Glomerular visceral epithelial cell (primary cell): ENCODE data around the gene SLC9A3.

ENCODE experiments used
- DNase-seq: peaks from one replicate; pipeline ENCODE4 v3.0.0-alpha.2; 2016; ENCODE audit errors: extremely low spot score

Gene SLC9A3

DNA sequence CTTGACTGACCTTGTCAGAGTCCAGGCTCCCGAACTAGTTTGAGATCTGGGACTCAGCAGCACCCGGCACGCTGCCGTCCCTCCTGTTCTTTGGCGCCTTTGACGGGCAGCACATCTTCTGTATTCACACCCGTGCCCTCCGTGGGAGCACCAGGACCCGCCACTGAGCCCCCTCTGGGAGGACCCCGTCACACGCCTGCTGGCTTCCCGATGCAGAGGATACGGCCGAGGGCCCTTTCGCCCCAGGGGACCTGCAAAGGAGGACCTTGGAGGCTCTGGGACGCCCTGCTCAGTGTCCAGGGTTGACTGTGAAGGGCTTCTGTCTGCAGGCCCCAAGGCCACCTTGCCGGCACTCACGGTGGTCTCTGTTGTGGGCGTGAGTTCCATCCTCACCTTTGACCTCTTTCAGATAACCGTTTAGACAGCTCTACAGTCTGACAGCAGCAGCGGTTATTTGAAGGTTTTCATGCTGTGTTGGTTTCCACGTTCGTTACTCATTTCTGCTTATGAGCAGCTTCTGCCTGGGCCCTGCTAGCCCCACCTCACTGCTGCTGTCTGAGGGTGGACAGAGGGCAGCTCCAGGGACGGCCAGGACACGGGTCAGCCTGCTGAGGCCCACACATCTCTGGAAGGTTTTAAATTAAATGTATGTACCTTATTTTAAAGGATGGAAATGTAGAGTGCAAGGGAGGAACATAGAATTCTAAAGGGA lies 93.9 kb downstream of the SLC9A3 start:
- no peak for DNase-seq

DNA sequence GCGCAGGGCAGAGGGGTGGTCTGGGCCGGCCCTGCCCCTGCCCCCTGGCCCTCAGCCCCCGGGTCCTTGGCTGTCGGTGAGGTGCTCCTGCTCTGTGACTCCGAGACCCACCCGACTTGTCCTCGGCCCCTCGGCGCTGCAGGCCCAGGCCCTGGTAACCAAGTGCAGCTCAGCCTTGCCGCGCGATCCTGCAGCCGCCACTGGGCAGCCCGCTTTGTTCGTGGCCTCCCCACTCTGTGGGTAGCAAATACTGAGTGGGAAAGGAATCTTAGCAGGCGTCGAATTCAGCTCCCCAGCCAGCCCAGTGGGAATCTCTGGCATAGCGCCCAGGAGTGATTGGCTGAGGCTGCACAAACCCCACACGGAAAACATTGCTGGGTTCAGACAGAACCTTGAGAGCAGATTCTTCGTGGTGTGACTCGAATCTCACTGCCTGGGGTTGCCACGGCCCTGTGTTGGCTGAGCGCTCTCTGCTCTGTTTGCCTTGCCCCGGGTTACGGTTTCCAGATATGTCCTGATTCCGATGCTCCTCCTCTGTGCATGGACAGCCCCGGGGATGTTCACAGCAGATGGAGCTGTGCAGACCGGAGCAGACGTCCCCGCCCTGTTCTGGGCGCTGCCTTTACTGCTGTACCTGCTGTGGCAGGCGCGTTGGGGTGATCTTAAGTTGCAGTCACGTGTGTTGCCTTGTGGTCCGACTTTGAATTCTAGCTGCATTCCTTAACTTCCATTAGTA lies 94.6 kb downstream of the SLC9A3 start:
- DNase-seq, result no peak

DNA sequence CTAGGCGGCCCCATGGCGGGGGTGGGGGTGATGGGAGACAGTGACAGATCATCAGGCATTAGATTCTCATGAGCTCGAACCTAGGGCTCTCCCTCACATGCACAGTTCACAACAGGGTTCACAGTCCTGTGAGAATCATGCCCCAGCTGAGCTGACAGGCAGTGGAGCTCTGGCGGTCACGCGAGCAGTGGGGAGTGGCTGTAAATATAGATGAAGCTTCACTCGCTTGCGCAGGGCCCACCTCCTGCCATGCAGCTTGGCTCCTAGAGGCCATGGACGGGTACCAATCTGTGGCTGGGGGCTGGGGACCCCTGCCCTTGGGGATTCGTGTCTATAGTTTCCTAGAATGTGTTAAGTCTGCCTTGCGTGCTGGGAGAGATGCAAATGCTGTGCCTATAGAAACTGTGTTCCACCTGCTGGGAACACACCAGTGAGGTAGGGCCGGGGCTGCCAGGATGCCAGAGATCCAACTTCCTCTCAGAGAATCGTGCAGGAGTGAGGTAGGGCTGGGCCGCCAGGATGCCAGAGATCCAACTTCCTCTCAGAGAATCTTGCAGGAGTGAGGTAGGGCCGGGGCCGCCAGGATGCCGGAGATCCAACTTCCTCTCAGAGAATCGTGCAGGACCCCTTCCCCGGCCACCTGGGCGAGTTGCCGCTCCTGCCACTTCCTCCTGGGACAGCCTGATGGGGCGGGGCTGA lies 95.3 kb downstream of the SLC9A3 start:
- no peak for DNase-seq

DNA sequence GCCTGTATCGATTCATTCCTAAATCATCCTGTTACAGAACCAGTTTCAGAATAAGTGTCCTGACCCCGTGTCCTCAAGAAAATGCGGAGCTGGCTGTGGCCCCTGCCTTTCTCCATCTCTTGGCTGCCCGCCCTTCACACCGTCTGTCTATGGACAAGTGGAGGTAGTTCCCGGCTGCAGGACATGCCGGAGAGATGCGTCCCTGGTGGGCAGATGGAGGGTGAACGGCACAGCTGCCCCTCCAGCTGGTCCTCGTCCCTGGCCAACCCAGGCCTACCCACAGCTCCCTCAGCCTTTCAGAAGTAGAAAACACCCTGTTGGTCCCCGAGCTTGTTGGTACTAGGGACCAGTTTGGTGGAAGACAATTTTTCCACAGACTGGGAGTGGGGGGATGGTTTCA lies 96.0 kb downstream of the SLC9A3 start:
- no peak for DNase-seq

DNA sequence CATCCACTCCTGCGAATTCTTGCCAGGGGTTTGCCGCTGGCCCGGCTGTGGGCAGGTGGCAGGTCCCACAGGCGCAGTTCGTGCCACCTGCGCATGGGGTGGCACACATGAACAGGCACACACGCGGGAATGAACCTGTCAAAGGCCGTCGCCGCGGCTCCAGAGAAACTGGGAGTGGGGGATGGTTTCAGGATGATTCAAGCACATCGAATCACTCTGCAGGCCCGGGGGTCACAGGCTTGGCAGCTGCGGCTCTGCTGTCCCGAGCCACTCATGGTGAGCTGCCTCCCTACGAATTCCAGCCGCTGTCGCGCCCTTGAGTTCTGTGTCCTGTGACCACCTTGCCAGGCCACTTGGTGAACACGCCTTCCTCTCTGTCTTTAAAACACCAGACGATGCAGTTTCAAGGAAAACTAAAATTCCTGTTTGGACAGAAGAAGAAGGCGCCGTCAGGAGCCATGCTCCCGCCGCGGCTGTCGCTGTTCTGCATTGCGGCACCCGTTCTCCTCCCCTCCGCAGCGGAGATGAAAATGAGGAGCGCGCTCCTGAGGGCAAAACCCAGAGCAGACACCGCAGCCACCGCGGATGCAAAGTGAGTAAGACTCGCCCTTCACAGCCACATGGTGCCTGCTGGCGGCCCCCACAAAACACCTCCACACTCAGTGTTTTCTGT lies 96.7 kb downstream of the SLC9A3 start:
- DNase-seq, result no peak

- DNase-seq, result no peak
Observed at GRCh38 chr5:426392-426976, 97.8 kb downstream of the SLC9A3 start.

- DNase-seq, result peak; percentile 31
Observed at GRCh38 chr5:425714-426113, 98.5 kb downstream of the SLC9A3 start.

DNA sequence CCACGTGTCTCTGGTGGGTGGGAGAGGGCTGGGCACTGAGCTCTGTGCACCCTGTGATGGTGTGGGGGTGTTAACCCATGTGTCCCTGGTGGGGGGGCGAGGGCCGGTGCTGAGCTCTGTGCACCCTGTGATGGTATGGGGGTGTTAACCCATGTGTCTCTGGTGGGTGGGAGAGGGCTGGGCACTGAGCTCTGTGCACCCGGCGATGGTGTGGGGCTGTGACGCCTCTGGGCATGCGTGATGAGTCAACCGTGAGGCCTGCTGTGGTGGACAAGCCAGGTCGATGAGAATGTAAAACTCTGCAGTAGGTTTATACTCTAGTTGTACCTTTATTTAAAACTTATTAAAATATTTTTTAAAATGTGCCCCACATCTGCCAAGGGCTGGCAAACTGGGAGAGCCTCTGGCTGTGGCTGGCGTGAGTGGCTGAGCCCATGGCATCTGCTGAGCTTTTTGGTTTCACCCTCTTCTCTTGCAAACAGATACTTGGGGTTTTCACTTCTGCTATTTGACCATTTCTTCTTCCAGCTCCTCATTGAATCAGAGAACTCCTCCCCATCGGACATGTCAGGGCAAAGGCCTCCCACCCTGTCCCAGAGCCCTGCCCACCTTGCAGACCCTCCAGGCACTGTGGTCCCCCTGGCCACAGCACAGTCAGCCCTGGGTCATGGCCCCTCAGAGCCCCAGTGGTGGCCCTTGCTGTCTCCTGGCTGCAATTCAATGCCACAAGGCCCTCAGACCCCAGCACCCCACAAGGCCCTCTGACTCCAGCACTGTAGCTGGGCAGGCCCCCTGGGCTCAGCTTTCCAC lies 99.7 kb downstream of the SLC9A3 start:
- DNase-seq, result peak; percentile 40

GRCh38 chr5:423626-424261 lies 100.5 kb downstream of the SLC9A3 start:
- no peak for DNase-seq

DNA sequence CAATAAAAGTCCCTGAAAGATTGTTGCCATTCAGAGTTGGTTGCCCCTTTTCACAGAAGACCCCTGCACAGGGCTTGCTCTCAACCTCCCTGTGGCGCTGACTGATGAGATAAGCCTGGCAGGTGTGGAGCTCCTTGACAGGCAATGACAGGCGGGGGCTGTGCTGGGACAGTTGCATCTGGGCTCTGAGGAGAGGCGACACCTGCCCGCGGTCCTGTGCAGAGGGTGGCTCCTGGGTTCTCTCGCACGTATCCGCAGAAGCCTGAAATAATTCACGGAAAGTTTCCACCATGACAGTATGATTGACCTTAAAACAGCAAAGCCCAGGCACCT lies 101.0 kb downstream of the SLC9A3 start:
- no peak for DNase-seq

DNA sequence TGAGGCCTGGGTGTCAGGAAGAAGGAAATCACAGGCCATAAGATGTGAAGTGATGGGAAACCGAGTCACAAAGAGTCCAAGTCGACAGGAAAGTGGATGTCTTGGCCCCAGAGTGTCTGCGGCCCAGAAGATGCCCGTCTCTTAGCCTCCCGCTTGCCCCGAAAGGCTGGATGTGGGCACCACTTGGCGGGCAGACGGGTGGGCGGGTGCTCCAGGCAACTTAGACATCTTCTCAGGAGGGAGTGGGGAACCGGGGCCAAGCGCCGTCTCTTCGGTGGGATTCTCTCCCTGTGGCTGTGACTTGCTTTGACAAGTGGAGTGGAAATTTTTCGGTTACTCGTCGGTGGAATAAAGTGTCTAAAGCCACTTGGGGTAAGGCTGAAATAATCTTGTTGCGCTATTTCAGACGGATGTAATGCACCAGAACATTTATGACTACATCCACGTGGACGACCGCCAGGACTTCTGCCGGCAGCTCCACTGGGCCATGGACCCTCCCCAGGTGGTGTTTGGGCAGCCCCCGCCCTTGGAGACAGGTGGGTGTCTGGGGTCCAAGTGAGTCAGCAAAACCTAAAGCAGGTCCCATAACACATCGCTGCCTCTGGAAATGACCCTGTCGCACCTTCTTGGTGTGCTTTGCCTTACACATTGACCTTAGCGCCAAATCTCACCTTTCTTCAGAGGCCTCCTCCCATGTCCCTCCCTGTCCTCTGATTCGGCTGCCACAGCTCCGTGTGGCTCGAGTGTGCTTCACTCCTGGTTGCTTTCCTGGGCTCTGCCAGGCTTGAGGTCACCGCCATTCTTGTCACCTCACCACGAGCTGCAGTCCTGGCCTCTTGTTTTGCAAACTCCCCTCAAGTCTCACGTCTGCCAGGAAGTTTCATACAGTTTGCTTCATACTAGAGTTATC lies 101.7 kb downstream of the SLC9A3 start:
- no peak for DNase-seq

DNA sequence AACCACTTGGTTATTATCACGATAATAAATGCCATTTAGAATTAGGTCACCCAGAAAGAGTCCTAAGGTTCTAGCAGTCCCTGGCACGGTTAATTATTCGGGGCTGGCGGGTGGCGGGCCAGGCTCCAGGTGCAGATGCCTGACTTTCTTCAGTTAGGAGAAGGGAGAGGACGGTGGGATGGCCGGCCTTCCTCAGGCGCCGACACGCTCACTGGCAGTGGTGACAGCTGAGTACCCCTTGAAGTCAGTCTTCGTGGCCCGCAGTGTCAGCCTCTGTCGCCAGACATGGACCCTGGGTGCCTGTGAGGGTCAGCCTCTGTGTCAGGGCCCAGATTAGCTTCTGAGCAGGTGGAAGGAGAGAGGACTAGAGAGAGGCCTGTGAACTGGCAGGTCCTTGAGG lies 102.3 kb downstream of the SLC9A3 start:
- DNase-seq, result no peak

DNA sequence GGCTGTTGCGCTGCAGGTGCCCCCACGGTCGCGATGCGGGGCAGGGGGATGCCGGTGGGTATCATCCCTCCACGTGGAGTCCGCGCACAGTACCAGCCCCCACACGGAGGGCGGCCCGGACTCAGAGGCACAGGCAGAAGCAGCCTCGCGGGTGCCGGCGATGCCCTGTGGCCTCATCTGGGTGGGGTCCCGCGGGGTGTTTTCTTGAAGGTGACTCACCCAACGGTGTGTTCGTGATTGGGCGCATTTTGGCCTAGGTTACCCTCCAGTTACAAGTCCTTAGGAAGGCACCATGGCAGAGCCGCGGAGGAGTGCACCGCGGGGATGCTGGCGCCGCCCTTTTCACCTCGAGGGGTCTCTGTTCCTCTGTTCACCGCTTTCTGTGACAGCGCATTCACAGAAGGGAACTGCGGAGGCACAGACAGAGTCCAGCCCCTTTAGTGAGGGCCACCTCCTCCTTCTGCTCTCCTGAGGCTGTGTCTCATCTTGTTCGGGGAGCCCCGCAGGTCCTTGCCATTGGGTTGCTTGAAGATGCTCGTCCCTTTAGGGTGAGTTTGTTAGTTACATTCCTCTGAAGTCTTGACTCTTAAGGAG lies 102.9 kb downstream of the SLC9A3 start:
- no peak for DNase-seq

- no peak for DNase-seq
Observed at GRCh38 chr5:420632-421286, 103.5 kb downstream of the SLC9A3 start.
